ENCODE measurements around the gene DENND5A.
"Not testable (repeated sequence)": the region's sequence is repeated elsewhere in the genome, so short reads cannot be mapped to it uniquely, and the experiment has no call there.

DENND5A gene

GRCh38 chr11:9109858-9110731 is 155.1 kb downstream of the DENND5A start:
- no peak for DNase-seq (ENCODE audit: low read depth, low spot score)
- no peak overlapping the region for H3K27ac ChIP-seq

GRCh38 chr11:9104580-9104979 is 160.6 kb downstream of the DENND5A start:
- no peak overlapping the region for H3K27ac ChIP-seq
- DNase-seq (ENCODE audit: low read depth, low spot score), result no peak

- DNase-seq (ENCODE audit: low read depth, low spot score), result no peak
- H3K27ac ChIP-seq, result no peak overlapping the region
Observed at GRCh38 chr11:9103542-9104276, 161.4 kb downstream of the DENND5A start.

- no peak overlapping the region for H3K27ac ChIP-seq
- DNase-seq (ENCODE audit: low read depth, low spot score), result no peak
Observed at GRCh38 chr11:9099617-9100016, 165.5 kb downstream of the DENND5A start.

GRCh38 chr11:9098455-9098854 is 166.7 kb downstream of the DENND5A start:
- H3K27ac ChIP-seq; DNase-seq (ENCODE audit: low read depth, low spot score): not testable (repeated sequence)

GRCh38 chr11:9097186-9097943 is 167.8 kb downstream of the DENND5A start:
- not testable (repeated sequence) for DNase-seq (ENCODE audit: low read depth, low spot score); H3K27ac ChIP-seq

- no peak overlapping the region for H3K27ac ChIP-seq
- no peak for DNase-seq (ENCODE audit: low read depth, low spot score)
Observed at GRCh38 chr11:9096427-9096826, 168.7 kb downstream of the DENND5A start.

GRCh38 chr11:9095421-9095820 is 169.7 kb downstream of the DENND5A start:
- no peak for DNase-seq (ENCODE audit: low read depth, low spot score)

GRCh38 chr11:9094420-9094819 is 170.7 kb downstream of the DENND5A start:
- DNase-seq (ENCODE audit: low read depth, low spot score), result no peak
- no peak overlapping the region for H3K27ac ChIP-seq

More at GRCh38 chr11:9095421-9095820, 169.7 kb downstream of the DENND5A start:
- H3K27ac ChIP-seq, result no peak overlapping the region

GRCh38 chr11:9092853-9093778 is 172.0 kb downstream of the DENND5A start:
- no peak for DNase-seq (ENCODE audit: low read depth, low spot score)
- H3K27ac ChIP-seq, result no peak overlapping the region

- no peak for DNase-seq (ENCODE audit: low read depth, low spot score)
- H3K27ac ChIP-seq, result no peak overlapping the region
Observed at GRCh38 chr11:9092072-9092471, 173.1 kb downstream of the DENND5A start.

GRCh38 chr11:9091044-9091922 is 173.9 kb downstream of the DENND5A start, which contains the start of gene SCUBE2:
Gene SCUBE2 (minus strand): TSS chr11:9091599. CDS start chr11:9091528, 71 bp downstream.
- H3K27ac ChIP-seq, result no peak within 1 kb of the TSS
- DNase-seq (ENCODE audit: low read depth, low spot score), result no peak

- DNase-seq (ENCODE audit: low read depth, low spot score), result no peak
- no peak overlapping the region for H3K27ac ChIP-seq
Observed at GRCh38 chr11:9090488-9091043, 174.6 kb downstream of the DENND5A start.

GRCh38 chr11:9089636-9090035 is 175.5 kb downstream of the DENND5A start:
- no peak overlapping the region for H3K27ac ChIP-seq
- no peak for DNase-seq (ENCODE audit: low read depth, low spot score)

- DNase-seq (ENCODE audit: low read depth, low spot score), result no peak
- no peak overlapping the region for H3K27ac ChIP-seq
Observed at GRCh38 chr11:9089061-9089460, 176.1 kb downstream of the DENND5A start.

All from epithelial cell of prostate (primary cell).